ENCODE results near the gene BNC1.

DNA sequence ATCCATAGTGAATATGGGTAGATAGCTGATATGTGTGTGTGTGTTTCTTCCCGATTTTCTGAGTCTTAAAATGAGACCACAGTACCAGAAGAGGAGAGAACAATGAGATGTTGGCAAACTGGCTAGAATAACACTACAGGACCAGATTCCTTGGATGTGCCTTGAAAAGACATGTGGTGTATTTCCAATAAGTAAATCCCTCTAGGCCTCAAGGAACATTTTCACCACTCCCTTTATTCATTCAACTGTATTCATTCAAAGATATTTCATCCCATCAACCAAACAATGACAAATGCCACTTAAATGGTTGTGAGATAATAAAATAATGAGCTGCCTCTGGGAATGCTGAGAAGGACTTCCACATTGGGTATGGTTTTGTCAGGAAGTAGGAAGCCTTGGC, 8.7 kb upstream of the BNC1 start:
- TF ChIP-seq, protein P1, sequence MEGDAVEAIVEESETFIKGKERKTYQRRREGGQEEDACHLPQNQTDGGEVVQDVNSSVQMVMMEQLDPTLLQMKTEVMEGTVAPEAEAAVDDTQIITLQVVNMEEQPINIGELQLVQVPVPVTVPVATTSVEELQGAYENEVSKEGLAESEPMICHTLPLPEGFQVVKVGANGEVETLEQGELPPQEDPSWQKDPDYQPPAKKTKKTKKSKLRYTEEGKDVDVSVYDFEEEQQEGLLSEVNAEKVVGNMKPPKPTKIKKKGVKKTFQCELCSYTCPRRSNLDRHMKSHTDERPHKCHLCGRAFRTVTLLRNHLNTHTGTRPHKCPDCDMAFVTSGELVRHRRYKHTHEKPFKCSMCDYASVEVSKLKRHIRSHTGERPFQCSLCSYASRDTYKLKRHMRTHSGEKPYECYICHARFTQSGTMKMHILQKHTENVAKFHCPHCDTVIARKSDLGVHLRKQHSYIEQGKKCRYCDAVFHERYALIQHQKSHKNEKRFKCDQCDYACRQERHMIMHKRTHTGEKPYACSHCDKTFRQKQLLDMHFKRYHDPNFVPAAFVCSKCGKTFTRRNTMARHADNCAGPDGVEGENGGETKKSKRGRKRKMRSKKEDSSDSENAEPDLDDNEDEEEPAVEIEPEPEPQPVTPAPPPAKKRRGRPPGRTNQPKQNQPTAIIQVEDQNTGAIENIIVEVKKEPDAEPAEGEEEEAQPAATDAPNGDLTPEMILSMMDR (IDR thresholded peaks at IDR 0.05; ENCODE audit: low read depth, low read length): no peak
- TF ChIP-seq MYC (IDR thresholded peaks at IDR 0.05; ENCODE audit: low read depth, low read length) (no peak), POLR2A (IDR thresholded peaks at IDR 0.05; ENCODE audit: extremely low read depth, insufficient read length) (no peak)
- TF ChIP-seq, protein P2, sequence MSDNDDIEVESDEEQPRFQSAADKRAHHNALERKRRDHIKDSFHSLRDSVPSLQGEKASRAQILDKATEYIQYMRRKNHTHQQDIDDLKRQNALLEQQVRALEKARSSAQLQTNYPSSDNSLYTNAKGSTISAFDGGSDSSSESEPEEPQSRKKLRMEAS (IDR thresholded peaks at IDR 0.05; ENCODE audit: low read depth, low read length): no peak

Measured in NB4 (cell line).